CD4-positive, alpha-beta T cell (primary cell): ENCODE measurements around the gene RHPN2. TPM values are rescaled to one million over a fixed set of nuclear protein-coding genes. Genes with fewer than 3 reads are reported as not detected.
"Not testable (repeated sequence)": the region's sequence is repeated elsewhere in the genome, so short reads cannot be mapped to it uniquely, and the experiment has no call there.

Source experiments
- ATAC-seq: fragments of 200-7000 bp; cut with Tn5 transposase; one replicate; pipeline ENCODE4 v1.10.0; 2022; ENCODE audit warnings: mild to moderate bottlenecking; ENCODE audit not compliant: poor library complexity
- CTCF ChIA-PET: fragments of 350-600 bp; sonication (Branson Sonifier 250); formaldehyde crosslinking; loops from one replicate; lab custom pipeline; 2021; ENCODE audit warnings: antibody characterized with exemption, inconsistent platforms; lab: Charles Lee
- POLR2A ChIA-PET: fragments of 350-600 bp; sonication (Branson Sonifier 250); formaldehyde crosslinking; loops from one replicate; lab custom pipeline; 2021; ENCODE audit warnings: antibody characterized with exemption, inconsistent platforms; lab: Charles Lee
- DNase-seq, 14 experiments: peaks; one replicate each; pipeline ENCODE4 v3.0.0-alpha.2; 2013 to 2020; ENCODE audit warnings: mixed read lengths in 2 of 14
- H3K27ac ChIP-seq, 2 donors: one replicate each; pipeline versions ENCODE4 v1.5.1 to v1.7.0; 2013; ENCODE audit warnings: low read length in 2 of 2, low read depth in 1 of 2, mild to moderate bottlenecking in 1 of 2
- H3K27me3 ChIP-seq, 2 experiments: 1 replicate in 1 of 2; 2 replicates in 1 of 2; pipeline versions ENCODE4 v1.6.1 to v1.7.0; 2013; ENCODE audit warnings: low read length in 2 of 2, control low read depth in 1 of 2, mild to moderate bottlenecking in 1 of 2, moderate library complexity in 1 of 2; ENCODE audit not compliant: insufficient read depth in 2 of 2, control insufficient read depth in 1 of 2
- H3K36me3 ChIP-seq: one replicate; pipeline ENCODE4 v1.6.1; 2013; ENCODE audit warnings: low read length, control low read depth; ENCODE audit not compliant: insufficient read depth
- H3K4me1 ChIP-seq: one replicate; pipeline ENCODE4 v1.6.1; 2013; ENCODE audit warnings: low read length, control low read depth; ENCODE audit not compliant: insufficient read depth
- H3K4me3 ChIP-seq: one replicate; pipeline ENCODE4 v1.5.1; 2013; ENCODE audit warnings: mild to moderate bottlenecking, low read length, moderate library complexity
- H3K9me3 ChIP-seq, 2 experiments: 1 replicate in 1 of 2; 2 replicates in 1 of 2; pipeline versions ENCODE4 v1.6.1 to v1.7.0; 2013; ENCODE audit warnings: low read length in 2 of 2, mild to moderate bottlenecking in 2 of 2, control low read depth in 1 of 2, moderate library complexity in 1 of 2; ENCODE audit not compliant: control insufficient read depth in 1 of 2, insufficient read depth in 1 of 2
- H3K27ac Mint-ChIP-seq: one replicate; pipeline ENCODE4 v1.8.0; 2020; ENCODE audit warnings: mixed read lengths
- H3K27me3 Mint-ChIP-seq: one replicate; pipeline ENCODE4 v1.8.0; 2021; ENCODE audit warnings: mixed read lengths
- H3K36me3 Mint-ChIP-seq: one replicate; pipeline ENCODE4 v1.8.0; 2021; ENCODE audit warnings: low read depth, mixed read lengths
- H3K4me1 Mint-ChIP-seq: one replicate; pipeline ENCODE4 v1.8.0; 2021; ENCODE audit warnings: low read depth, mixed read lengths
- H3K4me3 Mint-ChIP-seq: one replicate; pipeline ENCODE4 v1.8.0; 2020; ENCODE audit warnings: mild to moderate bottlenecking, mixed read lengths
- H3K9me3 Mint-ChIP-seq: one replicate; pipeline ENCODE4 v1.8.0; 2020; ENCODE audit warnings: mixed read lengths
- CTCF ChIP-seq: fragments of 200-600 bp; IDR thresholded peaks from one replicate; pipeline ENCODE4 v1.8.0; 2022; ENCODE audit warnings: antibody characterized with exemption, mild to moderate bottlenecking
- intact Hi-C, 2 experiments: fragments of 100-400 bp; cut with DNase I in 1 of 2; cut with micrococcal nuclease in 1 of 2; formaldehyde crosslinking; loops; one replicate each; pipeline versions ENCODE4 v1.15.1 to v1.9.0; 2023 to 2025; cut with DNase I, micrococcal nuclease
- total RNA-seq, 174 experiments: library from RNA in 2 of 174; stranded (reverse) in 2 of 174; gene quantifications; one replicate each; pipeline ENCODE4 v1.2.3 and lab custom pipeline; 2021 to 2026

RHPN2 gene
- total RNA-seq, 2 experiments from 2014 or later = 0.08 TPM; not detected in 1

GRCh38 chr19:32988724-32989123 lies 76.0 kb downstream of the RHPN2 start:
- Histone ChIP-seq H3K36me3 (no peaks in the 10 kb centered on the region), H3K9me3 (no peaks in the 10 kb centered on the region), H3K27ac (no peak overlapping the region), H3K27me3 (no peaks in the 10 kb centered on the region), H3K4me1 (no peaks in the 10 kb centered on the region), H3K4me3 (no peak overlapping the region)
- intact Hi-C loops = no loop called here
- no peaks in the 10 kb centered on the region for H3K4me1 Mint-ChIP-seq
- H3K9me3 Mint-ChIP-seq = no peaks in the 10 kb centered on the region
- ATAC-seq (no peak), DNase-seq (no peak)
- no peaks in the 10 kb centered on the region for H3K36me3 Mint-ChIP-seq
- no peak overlapping the region for H3K4me3 Mint-ChIP-seq
- ChIA-PET CTCF (no interaction called here), POLR2A (no interaction called here)
- H3K27me3 Mint-ChIP-seq = no peaks in the 10 kb centered on the region
- TF ChIP-seq CTCF = no peak
- no peak overlapping the region for H3K27ac Mint-ChIP-seq

DNA sequence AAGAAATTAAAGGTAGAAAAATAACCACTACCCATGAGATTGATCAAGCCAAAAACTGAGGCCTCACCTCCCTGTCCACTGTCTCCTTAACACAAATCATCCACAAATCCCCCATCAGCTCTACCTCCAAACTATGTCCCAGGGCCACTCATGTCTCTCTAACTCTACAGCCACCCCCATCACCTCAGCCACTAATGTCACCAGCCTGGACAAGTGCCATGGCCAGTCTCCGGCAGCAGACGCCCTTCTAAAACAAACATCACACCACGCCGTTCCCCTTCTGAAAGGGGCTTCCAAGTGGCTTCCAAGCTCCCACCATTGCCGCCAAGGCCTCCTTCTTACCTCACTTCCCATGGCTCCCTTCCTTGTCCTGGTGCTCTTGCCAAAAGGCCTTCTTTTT lies 76.4 kb downstream of the RHPN2 start:
- ATAC-seq, H3K27me3 Mint-ChIP-seq, H3K4me1 ChIP-seq, H3K36me3 ChIP-seq, H3K4me3 Mint-ChIP-seq, H3K36me3 Mint-ChIP-seq, H3K9me3 Mint-ChIP-seq, intact Hi-C loops, DNase-seq, H3K27me3 ChIP-seq, POLR2A ChIA-PET, H3K4me1 Mint-ChIP-seq, H3K27ac ChIP-seq, H3K4me3 ChIP-seq, H3K9me3 ChIP-seq, CTCF ChIA-PET, H3K27ac Mint-ChIP-seq: not testable (repeated sequence)

DNA sequence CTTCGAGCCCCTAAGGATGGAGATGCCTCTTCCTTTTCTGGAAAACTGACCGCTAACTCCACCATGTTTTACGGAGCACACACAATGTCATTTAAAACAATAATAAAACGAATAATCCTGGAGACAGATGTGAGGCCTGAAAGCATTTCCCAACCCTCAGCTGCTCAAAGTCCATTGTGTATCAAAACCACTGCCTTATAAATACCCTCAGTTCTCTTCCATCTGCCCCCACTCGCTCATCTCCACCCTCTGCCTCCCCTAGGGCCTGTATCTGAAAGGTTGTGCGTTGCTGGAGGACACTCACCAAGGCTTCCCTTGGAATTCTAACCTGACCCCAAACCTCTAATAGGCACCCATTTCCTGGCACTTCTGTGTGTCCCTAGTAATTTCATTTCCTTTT lies 82.2 kb downstream of the RHPN2 start:
- H3K36me3 ChIP-seq, H3K9me3 ChIP-seq, CTCF ChIA-PET, intact Hi-C loops, H3K4me3 Mint-ChIP-seq, POLR2A ChIA-PET, H3K4me3 ChIP-seq, H3K9me3 Mint-ChIP-seq, H3K4me1 ChIP-seq, H3K27me3 Mint-ChIP-seq, ATAC-seq, H3K36me3 Mint-ChIP-seq, H3K4me1 Mint-ChIP-seq, H3K27ac ChIP-seq, DNase-seq, H3K27me3 ChIP-seq, H3K27ac Mint-ChIP-seq: not testable (repeated sequence)

DNA sequence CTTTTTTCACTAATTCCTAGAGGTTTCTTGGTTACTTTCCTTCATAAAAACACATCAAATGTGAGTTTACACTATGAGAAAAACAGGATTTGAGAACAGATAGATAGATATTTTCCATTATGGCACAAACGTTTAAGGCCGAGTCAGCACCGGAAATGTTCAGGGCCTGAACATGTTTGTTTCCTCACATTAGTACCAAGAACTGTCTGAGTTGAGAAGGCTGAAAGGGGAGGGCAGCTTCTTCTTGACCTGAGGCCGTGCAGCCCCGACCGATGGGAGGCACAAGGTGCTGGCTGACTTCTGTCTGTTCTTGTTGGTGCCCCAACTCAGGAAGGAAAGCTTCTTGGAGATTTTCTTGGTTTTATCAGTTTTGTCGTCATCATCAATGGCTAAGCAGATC lies 84.9 kb downstream of the RHPN2 start:
- H3K9me3 Mint-ChIP-seq, ATAC-seq, H3K4me1 ChIP-seq, H3K27ac ChIP-seq, H3K36me3 Mint-ChIP-seq, DNase-seq, H3K9me3 ChIP-seq, POLR2A ChIA-PET, H3K27me3 ChIP-seq, H3K4me1 Mint-ChIP-seq, CTCF ChIA-PET, H3K4me3 Mint-ChIP-seq, H3K27ac Mint-ChIP-seq, H3K27me3 Mint-ChIP-seq, H3K4me3 ChIP-seq, H3K36me3 ChIP-seq: not testable (repeated sequence)
- intact Hi-C loops = loop anchor here (5.0 to 10.0 kb wide), 4 partner anchors 105 to 545 kb away; partner anchors contain the start of genes GPATCH1 (in 1 of the 2), NUDT19 (in 1 of the 2), PDCD5 (in 1 of the 2) and PEPD (in 1 of the 2)

DNA sequence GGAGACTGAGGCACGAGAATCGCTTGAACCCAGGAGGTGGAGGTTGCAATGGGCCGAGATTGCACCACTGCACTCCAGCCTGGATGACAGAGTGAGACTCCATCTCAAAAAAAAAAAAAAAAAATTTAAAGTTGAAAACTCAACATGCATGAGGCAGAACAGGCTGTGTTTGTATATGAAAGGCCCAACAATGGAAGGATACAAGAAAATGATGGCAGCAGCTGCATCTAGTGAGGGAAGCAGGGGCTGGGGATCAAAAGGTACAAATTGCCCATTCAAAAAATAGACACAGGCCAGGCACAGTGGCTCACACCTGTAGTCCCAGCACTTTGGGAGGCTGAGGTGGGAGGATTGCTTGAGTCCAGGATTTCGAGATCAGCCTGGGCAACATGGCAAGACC lies 86.9 kb downstream of the RHPN2 start:
- H3K4me1 ChIP-seq, H3K9me3 Mint-ChIP-seq, CTCF ChIA-PET, DNase-seq, H3K9me3 ChIP-seq, H3K36me3 Mint-ChIP-seq, H3K27ac Mint-ChIP-seq, H3K36me3 ChIP-seq, ATAC-seq, H3K4me1 Mint-ChIP-seq, H3K27ac ChIP-seq, H3K27me3 Mint-ChIP-seq, H3K4me3 ChIP-seq, H3K27me3 ChIP-seq, POLR2A ChIA-PET, H3K4me3 Mint-ChIP-seq: not testable (repeated sequence)
- intact Hi-C loops = loop anchor here (2.0 to 10.0 kb wide), 5 partner anchors 107 to 547 kb away; partner anchors contain the start of genes GPATCH1 (in 1 of the 2), NUDT19 (in 1 of the 2), PDCD5 (in 1 of the 2) and PEPD (in 1 of the 2)
